Measurements from ENCODE around the gene FIGN. TPM values are rescaled to one million over a fixed set of nuclear protein-coding genes. Genes with fewer than 3 reads are reported as not detected.

Gene FIGN
- total RNA-seq, 2 donors from 2014 or later: 14.4 to 23.6 TPM

DNA sequence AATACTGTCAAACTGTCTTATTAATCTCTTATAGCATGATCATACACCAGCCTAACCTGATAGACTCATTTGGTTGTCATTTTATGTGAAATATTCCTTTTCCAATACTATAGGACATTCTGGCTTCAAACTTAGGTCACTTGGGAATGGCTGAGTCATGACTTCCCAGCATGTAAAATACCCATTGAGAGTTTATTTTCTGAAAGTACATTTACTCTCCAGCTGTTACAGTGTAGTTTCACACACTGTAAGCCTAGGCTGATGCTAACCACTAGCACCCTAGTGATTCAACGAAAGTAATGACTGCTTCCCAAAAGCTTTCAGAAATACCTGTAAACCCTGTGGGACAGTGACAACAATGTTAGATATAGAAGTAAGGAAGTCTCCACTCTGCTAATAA is 93.8 kb downstream of the FIGN start:
- intact Hi-C loops (cut with DNase I): no loop called here
- DNase-seq (ENCODE audit: low spot score): no peak

DNA sequence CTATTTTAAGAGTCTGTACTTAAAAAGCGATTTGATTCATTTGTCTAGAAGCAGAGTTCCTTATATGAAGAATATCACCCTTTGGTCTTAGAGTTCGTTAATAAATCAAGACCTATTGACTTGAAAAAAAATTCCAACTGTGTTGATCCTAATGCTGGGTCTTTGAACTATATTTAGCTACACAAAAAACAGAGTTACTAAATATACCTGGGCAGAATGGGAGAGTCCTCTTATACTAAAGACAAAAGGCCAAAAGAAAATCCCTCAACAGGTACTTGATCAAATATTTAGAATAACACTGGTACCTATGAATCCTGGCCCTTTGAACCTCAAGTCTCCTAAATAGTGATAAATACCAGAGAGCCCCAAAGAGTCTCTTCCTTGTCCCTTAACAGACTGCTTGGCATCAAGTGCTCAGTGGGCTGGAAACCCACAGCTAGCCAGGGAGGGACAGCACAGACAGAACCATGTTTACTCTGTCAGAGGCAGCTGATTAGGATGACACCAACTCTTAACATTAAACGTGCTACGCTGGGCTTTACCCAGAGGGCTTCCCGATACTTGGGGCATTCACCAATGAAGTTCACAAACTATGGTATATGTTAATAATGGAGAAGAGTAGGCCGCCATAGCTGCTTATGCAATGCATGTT is 95.1 kb downstream of the FIGN start:
- intact Hi-C loops (cut with DNase I): no loop called here

DNA sequence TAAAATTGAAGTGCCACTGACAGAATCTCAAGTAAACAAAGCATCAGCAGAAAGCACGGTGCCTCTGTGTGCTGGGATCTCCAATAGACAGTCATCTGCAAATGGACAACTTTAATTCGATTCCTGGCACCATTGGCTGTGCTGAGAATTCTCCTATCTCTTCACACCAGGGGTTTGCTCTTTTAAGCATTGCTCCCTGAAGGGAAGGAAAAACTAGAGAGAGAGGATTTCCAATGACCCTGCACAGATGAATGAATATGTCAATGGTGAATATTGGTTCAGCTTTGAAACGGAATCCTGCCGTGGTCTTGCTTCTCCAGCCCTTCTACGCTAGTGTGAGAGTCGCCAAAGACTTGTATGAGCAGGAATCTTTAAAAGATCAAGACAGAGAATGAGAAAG is 97.9 kb downstream of the FIGN start:
- no peak for DNase-seq (ENCODE audit: low spot score)
- intact Hi-C loops (cut with DNase I): no loop called here

More for the DNA sequence above, 95.1 kb downstream of the FIGN start:
- DNase-seq (ENCODE audit: low spot score): no peak

DNA sequence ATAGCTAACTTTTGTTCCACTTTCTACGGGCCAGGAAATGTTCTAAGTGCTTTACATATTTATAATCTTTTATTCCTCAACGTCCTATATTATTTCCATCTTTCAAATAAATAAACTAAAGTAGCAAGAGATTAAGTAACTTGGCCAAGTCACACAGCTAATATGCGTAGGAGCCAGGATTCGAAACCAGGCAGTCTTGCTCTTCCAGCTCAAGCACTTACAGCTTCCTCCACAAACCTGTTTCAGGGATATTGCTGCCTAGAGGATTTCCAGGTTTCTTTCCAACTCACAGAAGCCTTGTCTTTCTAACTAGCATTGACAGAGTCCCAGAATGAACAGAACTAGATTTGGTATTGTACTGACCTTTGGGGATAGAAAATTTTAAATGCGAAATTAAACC is 102.5 kb downstream of the FIGN start:
- intact Hi-C loops (cut with DNase I): no loop called here
- no peak for DNase-seq (ENCODE audit: low spot score)

DNA sequence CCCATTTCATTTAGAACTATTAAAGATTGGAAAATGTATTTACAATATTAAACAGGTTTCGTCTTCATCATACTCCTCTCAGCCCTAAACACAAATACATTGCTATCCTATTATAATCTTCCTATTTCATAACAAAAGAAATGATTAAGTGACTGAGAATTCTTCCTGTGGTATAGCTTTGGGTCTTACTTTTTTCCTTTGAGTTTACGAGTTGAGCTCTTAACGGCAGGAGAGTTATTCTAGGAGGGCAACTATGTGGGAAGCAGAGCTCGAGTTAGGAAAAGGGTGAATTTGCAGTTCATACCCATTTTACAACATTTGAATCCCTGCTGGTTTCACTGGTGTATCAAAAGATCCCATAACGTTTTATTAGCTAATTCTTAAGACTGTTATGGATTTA is 105.0 kb downstream of the FIGN start:
- intact Hi-C loops (cut with DNase I): no loop called here
- DNase-seq (ENCODE audit: low spot score): no peak

DNA sequence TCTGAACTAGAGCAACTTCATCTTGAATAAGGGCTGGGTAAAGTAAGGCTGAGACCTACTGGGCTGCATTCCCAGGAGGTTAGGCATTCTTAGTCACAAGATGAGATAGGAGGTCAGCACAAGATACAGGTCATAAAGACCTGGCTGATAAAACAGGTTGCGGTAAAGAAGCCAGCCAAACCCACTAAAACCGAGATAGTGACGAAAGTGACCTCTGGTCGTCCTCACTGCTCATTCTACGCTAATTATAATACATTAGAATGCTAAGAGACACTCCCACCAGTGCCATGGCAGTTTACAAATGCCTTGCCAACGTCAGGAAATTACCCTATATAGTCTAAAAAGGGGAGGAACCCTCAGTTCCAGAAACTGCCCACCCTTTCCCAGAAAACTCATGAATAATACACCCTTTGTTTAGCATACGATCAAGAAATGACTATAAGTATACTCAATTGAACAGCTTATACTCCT is 109.1 kb downstream of the FIGN start:
- intact Hi-C loops (cut with DNase I): no loop called here
- no peak for DNase-seq (ENCODE audit: low spot score)

DNA sequence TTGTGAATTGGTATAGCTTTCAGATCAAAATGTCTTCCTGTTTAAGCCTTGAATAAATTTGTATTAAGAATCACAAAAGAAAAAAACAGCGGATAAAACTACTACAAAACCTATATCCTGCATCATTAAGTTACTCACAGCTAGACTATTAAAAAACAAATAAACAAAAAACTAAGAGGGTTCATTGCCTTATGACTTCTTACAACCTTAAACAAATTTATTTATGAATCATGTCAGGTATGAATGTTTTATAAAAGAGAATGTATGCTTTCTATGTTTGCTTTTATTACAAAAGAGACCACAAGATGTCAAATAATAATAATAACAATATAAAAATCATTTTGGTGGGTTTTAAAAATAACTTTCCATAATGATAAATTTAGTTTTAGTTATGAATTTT is 109.6 kb downstream of the FIGN start:
- intact Hi-C loops (cut with DNase I): no loop called here
- no peak for DNase-seq (ENCODE audit: low spot score)

DNA sequence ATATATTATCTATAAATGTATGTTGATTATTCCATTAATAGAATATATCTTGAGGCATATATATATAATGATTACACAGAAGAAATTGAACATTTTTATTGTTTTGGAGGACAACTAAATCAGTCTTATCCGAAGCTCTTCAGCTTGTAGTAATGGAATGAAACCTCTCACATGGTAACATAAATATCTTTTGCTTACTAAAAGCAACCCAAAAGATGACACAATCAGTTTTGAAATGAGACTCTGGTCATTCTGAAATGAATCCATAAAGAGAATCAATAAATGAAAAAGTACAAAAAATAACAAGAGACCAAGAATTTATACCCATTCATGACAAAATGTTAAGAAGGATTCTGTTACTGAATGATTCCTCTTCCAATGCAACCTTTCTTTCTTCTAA is 110.2 kb downstream of the FIGN start:
- DNase-seq (ENCODE audit: low spot score): no peak
- intact Hi-C loops (cut with DNase I): no loop called here

DNA sequence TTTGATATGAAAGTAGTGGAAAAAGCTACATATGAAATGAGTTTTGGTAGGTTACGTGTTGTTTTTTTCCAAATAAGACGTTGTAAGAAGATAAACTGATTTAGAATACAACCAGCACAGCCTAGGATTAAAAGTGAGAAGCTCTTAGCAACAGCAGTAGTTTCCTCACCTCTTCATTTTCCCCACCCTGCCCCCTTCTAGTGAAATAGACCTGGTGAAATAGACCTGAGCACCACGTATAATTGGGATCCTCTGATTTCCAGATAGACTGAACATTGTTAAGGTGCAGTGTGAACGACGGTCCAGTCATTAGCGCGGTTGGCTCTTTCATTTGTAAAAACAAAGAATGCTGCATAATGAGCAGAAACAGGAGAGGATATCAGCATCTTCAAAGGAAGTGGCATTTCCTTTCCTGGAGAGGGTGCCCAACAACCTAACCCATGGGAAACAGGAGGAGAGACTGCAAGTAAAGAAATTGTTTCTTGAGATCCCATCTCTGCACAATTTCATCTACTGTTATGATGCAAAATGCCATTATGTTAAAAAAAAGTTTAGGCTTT is 114.3 kb downstream of the FIGN start:
- DNase-seq (ENCODE audit: low spot score): no peak
- intact Hi-C loops (cut with DNase I): no loop called here

DNA sequence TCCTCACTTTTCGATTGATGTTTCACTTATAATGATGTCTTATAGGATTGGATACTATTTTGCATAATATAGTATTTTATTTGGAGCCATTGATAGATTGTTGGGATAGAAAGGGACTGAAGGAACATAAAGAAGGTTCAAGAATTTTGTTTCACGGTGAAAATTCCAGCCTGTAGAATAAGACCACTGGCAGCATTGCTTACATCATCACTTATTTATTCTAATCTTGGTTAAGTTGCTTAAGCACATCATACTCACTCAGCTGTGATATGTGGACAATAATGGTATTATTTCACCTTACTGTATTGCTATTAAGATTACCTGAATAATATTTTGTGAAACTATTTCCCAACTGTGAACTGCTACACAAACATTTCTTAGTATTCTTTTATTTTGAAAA is 118.3 kb downstream of the FIGN start:
- no peak for DNase-seq (ENCODE audit: low spot score)
- intact Hi-C loops (cut with DNase I): no loop called here

DNA sequence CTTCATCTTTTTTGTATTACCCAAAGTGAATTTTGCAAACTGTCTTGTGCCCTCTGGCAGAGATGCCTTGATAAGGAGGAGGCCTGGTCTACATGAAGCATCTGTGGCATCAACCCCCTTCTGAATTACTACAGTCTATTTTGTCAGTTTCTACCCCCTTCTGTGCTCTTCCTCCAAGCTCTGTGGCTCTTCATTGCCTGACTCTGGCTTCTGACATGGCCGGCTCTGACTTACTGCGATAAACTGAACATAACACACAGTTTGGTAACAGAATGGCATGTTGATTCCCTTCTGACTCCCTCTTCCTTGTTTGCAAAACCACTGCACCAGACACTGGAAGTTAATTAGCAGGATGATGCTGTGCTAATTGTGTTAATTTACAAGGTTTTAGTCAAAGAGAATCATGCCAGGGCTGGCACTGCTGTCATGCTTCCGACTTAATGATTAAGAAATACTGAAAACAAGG is 122.5 kb downstream of the FIGN start:
- intact Hi-C loops (cut with DNase I): no loop called here
- no peak for DNase-seq (ENCODE audit: low spot score)

DNA sequence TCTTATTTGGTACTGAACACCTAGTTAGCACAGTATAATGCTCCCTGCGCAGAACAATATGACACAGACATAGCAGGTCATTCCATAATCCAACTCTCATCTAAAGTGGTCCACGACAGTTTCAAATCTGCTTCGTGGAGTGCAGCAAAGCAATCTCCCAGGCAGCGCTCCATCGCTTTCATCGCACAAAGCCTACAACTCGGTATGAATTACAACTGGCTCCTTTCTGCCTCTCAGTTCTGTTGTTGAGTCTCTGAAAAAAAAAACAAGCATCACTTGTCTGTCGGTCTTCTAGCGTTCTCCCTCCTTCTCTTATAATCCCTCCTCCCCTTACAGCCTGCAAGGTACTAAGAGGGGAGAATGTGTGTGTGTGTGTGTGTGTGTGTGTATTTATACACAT is 123.5 kb downstream of the FIGN start:
- no peak for DNase-seq (ENCODE audit: low spot score)
- intact Hi-C loops (cut with DNase I): no loop called here

DNA sequence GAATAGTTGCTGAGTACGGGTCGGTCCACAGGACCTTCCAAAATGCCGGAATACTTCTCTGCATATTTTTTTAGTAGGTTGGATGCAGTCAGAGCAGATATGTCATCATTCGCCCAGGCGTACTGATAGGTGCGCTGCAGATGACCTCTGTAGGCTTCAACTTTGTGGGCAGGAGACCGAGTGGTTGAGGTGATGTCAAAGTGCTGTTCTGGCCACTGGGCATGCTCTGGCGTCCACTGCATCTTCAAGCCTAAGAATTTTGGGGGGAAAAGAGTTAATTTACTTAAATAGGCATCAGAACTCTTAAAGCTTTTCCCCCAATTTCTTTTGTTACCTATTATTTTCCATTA is 124.3 kb downstream of the FIGN start:
- intact Hi-C loops (cut with DNase I): no loop called here
- DNase-seq (ENCODE audit: low spot score): no peak

DNA sequence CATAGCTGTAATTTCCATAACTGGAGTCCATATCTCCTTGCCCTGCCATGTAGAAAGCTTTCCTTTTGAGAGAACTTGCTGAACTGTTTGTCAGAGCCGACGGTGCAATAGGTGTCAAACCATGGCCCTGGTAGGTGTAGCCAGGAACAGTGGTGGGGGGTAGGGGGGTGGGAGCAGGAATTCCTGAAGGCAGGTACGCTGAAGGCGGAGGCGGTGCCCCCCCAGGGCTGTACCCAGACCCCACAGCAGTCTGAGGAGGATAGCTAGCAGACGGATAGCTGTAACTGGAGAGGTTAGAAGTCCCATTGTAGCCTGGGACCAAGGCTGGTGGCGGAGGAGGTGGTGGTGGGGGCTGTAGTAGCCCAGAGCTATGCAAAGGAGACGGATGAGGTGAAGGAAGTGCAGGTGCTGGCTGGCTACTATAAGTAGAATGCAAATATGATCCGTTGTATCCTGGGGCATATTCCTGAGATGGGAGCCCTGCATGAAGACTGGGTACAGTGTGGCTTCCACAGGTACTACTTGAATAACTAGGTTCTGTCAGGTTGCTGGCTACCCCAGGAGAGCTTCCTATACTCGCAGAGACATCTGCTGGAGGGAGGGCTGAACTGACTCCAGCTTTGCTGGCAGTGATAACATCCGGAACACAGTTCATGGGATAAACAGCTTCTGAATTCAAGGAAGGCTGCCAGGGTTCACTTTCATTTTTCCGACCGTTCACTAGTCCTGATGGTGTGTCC is 124.8 kb downstream of the FIGN start:
- no peak for DNase-seq (ENCODE audit: low spot score)
- intact Hi-C loops (cut with DNase I): no loop called here

DNA sequence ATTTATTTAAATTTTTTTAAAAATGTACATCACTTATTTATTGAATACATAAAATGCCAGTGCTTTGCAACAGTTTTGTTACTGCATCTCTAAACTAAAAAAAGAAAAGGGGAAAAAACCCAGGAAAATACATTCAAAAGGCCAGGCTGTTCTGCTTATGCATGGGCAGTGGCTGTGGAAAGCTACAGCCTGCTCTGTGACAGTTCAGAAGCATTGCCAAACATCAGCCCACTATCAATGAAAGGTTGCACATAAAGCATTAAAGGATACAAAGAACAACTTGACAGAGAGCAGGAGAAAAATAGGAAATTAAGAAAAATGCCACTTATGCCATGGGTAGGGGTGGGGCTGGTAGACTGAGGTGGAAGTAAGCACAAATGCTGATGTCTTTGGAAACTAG is 128.2 kb downstream of the FIGN start:
- DNase-seq (ENCODE audit: low spot score): no peak
- intact Hi-C loops (cut with DNase I): no loop called here

DNA sequence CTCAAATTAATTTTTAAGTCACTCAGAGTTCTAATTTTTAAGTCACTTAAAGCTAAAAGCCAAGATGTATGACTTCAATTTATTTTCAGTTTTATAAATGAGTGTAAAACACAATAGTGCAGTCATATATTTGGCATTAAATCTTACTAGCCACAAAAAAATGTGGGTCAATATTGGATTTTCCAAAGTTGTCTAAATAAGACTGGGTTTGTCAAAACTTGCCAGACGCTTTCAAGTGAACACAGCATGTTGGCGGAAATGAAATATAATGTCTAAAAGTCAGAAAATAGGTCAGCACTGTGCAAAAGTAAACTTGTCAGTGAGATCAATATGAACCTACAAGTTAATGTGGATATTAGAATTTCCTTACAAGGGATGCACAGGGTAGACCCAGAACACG is 128.9 kb downstream of the FIGN start:
- intact Hi-C loops (cut with DNase I): no loop called here
- no peak for DNase-seq (ENCODE audit: low spot score)

DNA sequence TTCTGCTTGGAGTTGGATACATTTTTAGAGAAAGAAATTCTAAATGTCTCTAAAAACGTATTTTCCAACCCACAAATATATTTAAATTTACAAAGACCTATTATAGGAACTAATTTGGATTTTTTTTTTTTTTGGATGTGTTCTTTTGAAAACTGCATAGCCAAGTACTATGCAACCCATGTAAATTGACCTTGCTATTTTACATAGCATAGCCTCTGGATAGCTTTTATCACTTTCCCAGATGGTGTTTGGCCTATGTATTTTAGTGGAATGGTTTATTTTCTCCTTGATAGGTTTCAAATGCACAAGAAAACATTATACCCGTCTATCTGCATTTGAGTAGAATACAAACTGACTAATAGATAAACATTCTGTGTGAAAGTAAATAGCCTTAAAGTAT is 130.0 kb downstream of the FIGN start:
- intact Hi-C loops (cut with DNase I): no loop called here
- no peak for DNase-seq (ENCODE audit: low spot score)

DNA sequence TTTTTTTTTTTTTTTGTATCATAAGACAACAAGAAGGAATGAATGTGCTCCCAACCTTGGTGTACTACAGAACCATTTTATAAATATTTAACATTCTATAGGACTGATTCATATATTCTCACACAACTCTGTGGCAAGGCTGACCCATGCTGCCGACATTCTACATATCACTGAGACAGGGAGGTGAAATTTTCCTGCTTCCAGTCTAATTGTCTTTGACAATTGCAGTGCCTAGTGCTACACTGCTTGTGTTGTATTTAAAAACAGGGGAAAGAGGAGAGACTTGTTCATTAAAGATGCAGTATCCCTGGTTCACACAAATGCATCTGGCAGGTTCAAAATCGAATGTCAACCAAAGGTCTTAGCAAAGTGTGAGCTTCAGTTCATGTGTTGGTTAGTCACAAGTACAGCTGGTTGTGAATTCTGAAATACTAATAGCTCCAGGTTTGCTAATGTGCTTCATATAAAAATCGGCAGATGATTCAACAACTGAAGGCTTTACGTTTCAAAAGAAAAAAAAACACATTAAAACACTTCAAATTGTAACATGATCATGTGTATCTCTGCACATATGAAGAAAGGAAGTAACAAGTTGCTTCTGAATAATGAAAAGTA is 130.8 kb downstream of the FIGN start:
- intact Hi-C loops (cut with DNase I): no loop called here
- DNase-seq (ENCODE audit: low spot score): no peak

DNA sequence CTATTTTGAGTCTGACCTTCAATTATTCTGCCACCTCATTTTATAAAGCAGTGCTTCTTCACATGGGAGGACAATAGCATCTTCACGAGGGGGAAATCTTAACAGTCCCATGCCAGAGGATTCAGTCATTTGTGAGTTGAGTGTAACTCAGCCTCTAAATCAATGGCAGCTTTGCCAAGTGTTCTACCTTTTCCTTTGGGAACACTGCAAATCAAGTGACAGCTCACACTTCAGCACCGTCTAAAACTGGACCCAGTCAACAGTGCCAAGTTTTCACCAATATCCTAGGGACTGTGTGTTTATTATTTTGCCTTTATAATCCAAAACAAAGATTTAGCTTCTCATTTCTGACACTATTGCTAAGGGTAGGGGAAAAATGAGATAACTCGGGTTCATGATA is 133.6 kb downstream of the FIGN start:
- intact Hi-C loops (cut with DNase I): no loop called here
- DNase-seq (ENCODE audit: low spot score): no peak

DNA sequence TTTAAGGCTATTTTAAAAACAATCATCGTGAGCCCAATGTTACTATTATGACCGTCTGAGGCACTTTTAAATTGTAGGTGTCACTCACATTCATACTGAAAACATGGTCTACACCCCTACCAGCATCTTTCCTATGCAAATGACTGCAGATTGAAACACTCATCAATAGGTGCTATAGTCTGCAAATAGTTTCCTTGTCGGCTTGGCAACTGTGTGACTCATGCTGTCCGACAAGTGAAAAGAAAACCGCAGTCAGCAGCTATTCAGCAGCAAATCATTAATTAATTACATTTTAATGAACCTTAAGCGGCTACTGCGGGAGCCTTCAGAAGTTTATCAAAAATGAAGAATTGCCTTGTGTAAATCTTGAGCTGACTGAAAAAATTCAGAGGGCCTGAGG is 134.4 kb downstream of the FIGN start:
- DNase-seq (ENCODE audit: low spot score): no peak
- intact Hi-C loops (cut with DNase I): no loop called here

DNA sequence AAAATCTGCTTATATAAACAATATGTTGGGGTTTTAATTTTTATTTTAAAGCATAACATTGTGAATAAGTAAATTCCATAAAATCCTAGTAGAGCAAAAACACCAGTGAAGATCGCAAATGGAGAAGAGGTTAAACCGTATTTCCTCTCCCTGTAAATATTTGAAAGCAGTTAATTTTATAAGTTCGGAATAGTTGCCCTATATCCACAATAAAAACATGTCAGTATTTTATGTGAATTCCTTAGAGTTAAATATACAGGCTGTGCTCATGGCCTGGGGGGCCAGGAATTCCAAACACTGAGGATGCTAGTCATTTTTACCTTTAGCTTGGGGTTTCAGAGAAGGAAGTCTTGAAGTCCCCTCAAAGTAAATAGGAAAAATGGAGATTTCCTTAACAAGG is 135.0 kb downstream of the FIGN start:
- intact Hi-C loops (cut with DNase I): no loop called here
- DNase-seq (ENCODE audit: low spot score): no peak

Measured in posterior vena cava (tissue), 2 donors.